ENCODE measurements around the gene PHACTR3.

- TF ChIP-seq CTCF (IDR thresholded peaks at IDR 0.05), result no peak
- no peak for TF ChIP-seq HOXA7 (CRISPR knock-in tag; IDR thresholded peaks at IDR 0.05)
Observed at GRCh38 chr20:59622496-59622895, 18.2 kb downstream of the PHACTR3 start.

Measured in A549 (cell line).